Measurements from ENCODE around the gene USP37.

USP37 gene

GRCh38 chr2:218444692-218445357, 123.3 kb downstream of the USP37 start:
- Histone ChIP-seq H3K4me3 (ENCODE audit: low read length, poor library complexity, severe bottlenecking) (no peak overlapping the region), H3K79me2 (ENCODE audit: insufficient read depth, low read length) (no peaks in the 10 kb centered on the region), H3K9me3 (ENCODE audit: insufficient read depth, low read depth, low read length) (no peaks in the 10 kb centered on the region), H3K4me2 (ENCODE audit: low read depth, low read length, poor library complexity, severe bottlenecking) (no peak overlapping the region), H4K20me1 (ENCODE audit: insufficient read depth, low read length, poor library complexity, severe bottlenecking) (no peaks in the 10 kb centered on the region), H3K4me1 (ENCODE audit: insufficient read depth, low read length, poor library complexity, severe bottlenecking) (no peaks in the 10 kb centered on the region), H3K9ac (ENCODE audit: low read depth, low read length, poor library complexity, severe bottlenecking) (no peak overlapping the region), H3K27me3 (ENCODE audit: insufficient read depth, low read length, poor library complexity, severe bottlenecking) (no peaks in the 10 kb centered on the region), H3K36me3 (ENCODE audit: insufficient read depth, low read length) (peaks cover 10% of the 10 kb centered on the region; the same call in 1 of the 2 replicates), H2AFZ (ENCODE audit: low read length) (no peak overlapping the region), H3F3A (ENCODE audit: low read depth) (no peaks in the 10 kb centered on the region), H3K9me2 (replicated peaks; ENCODE audit: low read depth, low read length) (no peaks in the 10 kb centered on the region)
- no peak for TF ChIP-seq CTCF (conservative IDR thresholded peaks at IDR 0.05; ENCODE audit: low read length)
- TF ChIP-seq EZH2phosphoT487 (IDR thresholded peaks at IDR 0.05; ENCODE audit: borderline replicate concordance): no peak

GRCh38 chr2:218438596-218438995, 129.6 kb downstream of the USP37 start:
- Histone ChIP-seq H3K36me3 (ENCODE audit: insufficient read depth, low read length) (no peaks in the 10 kb centered on the region), H3K79me2 (ENCODE audit: insufficient read depth, low read length) (no peaks in the 10 kb centered on the region), H3K27me3 (ENCODE audit: insufficient read depth, low read length, poor library complexity, severe bottlenecking) (no peaks in the 10 kb centered on the region), H3K4me3 (ENCODE audit: low read length, poor library complexity, severe bottlenecking) (no peak overlapping the region), H4K20me1 (ENCODE audit: insufficient read depth, low read length, poor library complexity, severe bottlenecking) (no peaks in the 10 kb centered on the region), H3K9me3 (ENCODE audit: insufficient read depth, low read depth, low read length) (no peaks in the 10 kb centered on the region), H2AFZ (ENCODE audit: low read length) (no peak overlapping the region), H3K4me2 (ENCODE audit: low read depth, low read length, poor library complexity, severe bottlenecking) (no peak overlapping the region), H3K9me2 (replicated peaks; ENCODE audit: low read depth, low read length) (no peaks in the 10 kb centered on the region), H3F3A (ENCODE audit: low read depth) (no peaks in the 10 kb centered on the region), H3K9ac (ENCODE audit: low read depth, low read length, poor library complexity, severe bottlenecking) (no peak overlapping the region), H3K4me1 (ENCODE audit: insufficient read depth, low read length, poor library complexity, severe bottlenecking) (no peaks in the 10 kb centered on the region)
- no peak for TF ChIP-seq CTCF (conservative IDR thresholded peaks at IDR 0.05; ENCODE audit: low read length)
- TF ChIP-seq EZH2phosphoT487 (IDR thresholded peaks at IDR 0.05; ENCODE audit: borderline replicate concordance): no peak

- no peaks in the 10 kb centered on the region for H3K9me2 ChIP-seq (replicated peaks; ENCODE audit: low read depth, low read length)
- no peaks in the 10 kb centered on the region for H3K4me1 ChIP-seq (ENCODE audit: insufficient read depth, low read length, poor library complexity, severe bottlenecking)
- H3K36me3 ChIP-seq (ENCODE audit: insufficient read depth, low read length): no peaks in the 10 kb centered on the region
- no peaks in the 10 kb centered on the region for H3K79me2 ChIP-seq (ENCODE audit: insufficient read depth, low read length)
- no peak overlapping the region for H2AFZ ChIP-seq (ENCODE audit: low read length)
- no peak overlapping the region for H3K4me3 ChIP-seq (ENCODE audit: low read length, poor library complexity, severe bottlenecking)
- no peak overlapping the region for H3K4me2 ChIP-seq (ENCODE audit: low read depth, low read length, poor library complexity, severe bottlenecking)
- TF ChIP-seq CTCF (conservative IDR thresholded peaks at IDR 0.05; ENCODE audit: low read length): no peak
- no peak for TF ChIP-seq EZH2phosphoT487 (IDR thresholded peaks at IDR 0.05; ENCODE audit: borderline replicate concordance)
- H4K20me1 ChIP-seq (ENCODE audit: insufficient read depth, low read length, poor library complexity, severe bottlenecking): no peaks in the 10 kb centered on the region
- H3K9ac ChIP-seq (ENCODE audit: low read depth, low read length, poor library complexity, severe bottlenecking): no peak overlapping the region
- no peaks in the 10 kb centered on the region for H3K9me3 ChIP-seq (ENCODE audit: insufficient read depth, low read depth, low read length)
- no peaks in the 10 kb centered on the region for H3K27me3 ChIP-seq (ENCODE audit: insufficient read depth, low read length, poor library complexity, severe bottlenecking)
- H3F3A ChIP-seq (ENCODE audit: low read depth): no peaks in the 10 kb centered on the region
Measured at GRCh38 chr2:218437969-218438368, 130.2 kb downstream of the USP37 start.

All from Loucy (cell line).